ENCODE results near the gene ATP10A.

The ATP10A gene

DNA sequence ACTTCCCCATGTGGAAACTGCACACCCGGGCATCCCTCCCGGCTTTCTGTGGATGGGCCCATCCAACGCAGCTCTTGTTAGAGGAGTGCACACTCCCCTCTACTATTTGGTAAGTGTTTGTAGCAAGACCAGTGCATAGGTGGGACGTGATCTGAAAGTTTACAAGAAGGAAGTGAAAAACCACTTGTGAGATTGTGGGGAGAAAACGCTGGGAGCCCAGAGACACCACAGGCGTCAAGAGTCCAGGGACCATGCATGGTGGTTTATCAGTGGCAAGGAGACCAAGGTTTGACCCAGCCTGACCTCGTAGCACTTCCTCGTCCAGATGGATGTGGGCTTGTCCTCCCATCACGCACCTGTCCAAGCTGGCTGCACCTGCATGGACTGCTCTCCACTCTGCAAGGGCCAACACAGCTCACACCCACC lies 51.6 kb downstream of the ATP10A start:
- DNase-seq: no peak

DNA sequence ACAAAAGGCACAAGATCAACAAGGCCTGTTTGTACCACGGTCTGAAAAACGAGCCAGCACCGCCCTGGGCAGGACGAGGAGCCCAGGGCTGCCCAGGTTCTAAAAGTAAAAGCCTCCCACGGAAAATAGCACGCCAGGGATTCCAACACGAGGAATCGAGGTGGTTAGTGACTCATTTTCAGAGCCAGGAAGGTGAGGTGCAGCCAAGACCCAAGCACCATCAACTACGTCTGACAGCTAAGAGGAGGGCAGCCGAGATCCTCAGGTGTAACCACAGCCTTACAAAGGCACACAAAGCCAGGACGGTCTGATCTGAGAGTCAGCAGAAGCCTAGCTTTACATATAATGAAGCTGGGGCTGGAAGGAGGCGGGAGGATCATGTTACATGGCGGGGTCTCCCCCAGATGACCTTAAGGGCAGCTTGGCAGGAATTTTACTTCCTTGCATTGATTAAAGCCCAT lies 52.5 kb downstream of the ATP10A start:
- no peak for DNase-seq

DNA sequence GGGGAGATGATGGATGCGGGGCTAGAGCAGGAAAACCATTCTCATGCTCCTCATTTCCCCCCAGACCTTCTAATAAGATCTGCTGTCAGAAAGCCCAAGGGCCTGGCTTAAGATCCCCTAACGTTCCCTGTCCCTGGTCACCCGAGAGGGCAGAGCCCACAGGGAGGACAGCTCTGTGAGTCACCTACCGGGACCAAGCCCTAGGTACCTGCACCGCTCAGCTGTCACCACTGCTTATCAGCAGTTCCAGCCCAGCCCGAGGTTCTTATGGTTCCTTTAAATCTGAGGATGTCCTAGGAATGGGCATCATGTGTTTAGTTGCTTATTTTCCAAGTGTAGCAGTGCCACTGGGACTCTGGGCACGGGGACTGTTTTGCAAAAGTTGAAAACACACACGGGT lies 53.0 kb downstream of the ATP10A start:
- DNase-seq: no peak

DNA sequence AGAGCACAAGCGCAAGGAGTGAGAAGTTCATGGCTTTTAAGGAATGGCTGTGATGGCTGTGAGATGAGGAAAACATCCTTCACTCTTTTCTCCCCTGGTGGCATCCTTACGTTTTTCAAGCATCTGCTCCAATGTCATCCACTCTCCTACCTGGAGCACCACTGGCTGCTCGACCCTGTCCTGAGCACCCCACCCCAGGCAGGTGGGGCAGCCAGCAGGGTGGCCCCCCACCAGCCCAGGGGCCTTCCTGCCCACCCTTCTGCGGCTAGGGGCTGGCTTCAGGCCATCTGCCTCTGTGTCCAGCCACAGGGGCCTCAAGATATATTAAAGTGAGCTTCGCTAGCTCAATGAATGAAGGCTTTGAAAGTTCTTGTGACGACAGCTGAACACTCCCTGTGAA lies 56.1 kb downstream of the ATP10A start:
- DNase-seq: no peak

DNA sequence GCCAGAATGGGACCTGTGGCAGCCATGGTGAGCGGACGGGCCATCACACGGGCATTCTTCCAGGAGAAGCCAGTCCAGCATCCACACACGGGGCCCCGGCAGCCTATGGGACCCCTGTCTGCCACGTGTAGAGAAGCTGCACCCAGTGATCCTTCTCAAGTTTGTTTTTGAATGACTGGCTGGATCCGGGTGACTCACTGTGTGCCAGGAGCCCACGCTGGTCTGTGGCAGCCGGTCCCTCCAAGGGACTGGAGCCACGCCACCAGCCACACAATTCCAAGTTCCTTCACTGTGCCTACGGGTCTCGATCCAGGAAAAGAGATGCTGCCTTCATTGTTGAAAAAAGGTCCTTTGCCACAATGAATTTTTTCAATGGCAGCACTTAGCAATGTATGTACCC lies 58.1 kb downstream of the ATP10A start:
- DNase-seq: no peak

DNA sequence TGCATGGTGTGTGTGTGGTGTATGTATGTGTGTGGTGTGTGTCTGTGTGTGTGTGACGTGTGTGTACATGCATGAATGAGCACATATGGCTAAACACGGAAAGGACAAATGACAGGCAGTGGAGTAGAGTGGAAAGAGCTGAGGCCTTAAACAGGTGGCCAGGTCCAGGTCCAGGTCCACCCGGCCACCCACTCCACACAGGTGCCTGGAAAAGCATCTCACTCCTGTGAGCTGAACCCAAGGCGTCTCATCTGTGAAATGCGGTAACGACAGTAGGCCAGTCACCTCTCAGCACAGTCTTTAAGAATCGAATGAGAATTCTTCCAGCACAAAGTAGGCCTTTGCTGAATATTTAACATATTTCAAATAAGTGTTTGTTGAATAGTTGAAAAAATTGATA lies 58.7 kb downstream of the ATP10A start:
- DNase-seq: no peak

DNA sequence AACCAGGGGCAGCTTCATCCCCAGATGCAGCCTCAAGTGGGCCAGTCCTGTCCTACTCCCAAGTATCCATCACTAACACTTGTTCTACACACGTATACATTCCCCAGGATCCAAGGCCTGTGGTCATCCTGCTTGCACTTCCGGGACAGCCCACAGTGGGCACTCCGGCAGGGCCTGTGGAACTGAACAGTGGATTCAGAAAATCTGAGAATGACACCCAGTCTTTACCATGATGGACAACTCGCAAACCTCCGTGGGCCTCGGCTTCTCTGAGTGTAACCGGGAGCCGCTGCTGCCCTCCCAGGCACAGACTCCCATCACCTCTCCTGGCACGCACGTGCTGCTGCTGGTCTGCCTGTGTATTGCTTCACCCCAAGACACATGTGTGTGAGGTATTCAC lies 59.6 kb downstream of the ATP10A start:
- DNase-seq: no peak

DNA sequence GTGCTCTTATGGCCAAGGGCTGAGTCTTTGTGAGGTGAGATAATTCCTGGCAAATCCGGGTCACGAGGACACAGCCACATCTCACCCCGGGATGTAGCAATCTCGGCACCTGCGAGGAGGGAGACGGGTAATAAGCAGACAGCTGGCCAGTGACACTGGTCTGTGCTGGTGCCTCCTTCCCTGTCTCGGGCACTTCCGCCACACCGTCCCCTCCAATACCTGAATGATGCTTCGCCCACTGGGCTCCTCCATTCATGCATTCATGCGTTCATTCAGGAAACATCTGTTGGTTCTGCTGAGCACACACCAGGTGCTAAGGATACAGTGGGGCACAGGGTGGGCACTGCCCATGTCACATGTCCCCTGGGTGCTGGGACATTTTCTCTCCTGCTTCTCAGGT lies 60.1 kb downstream of the ATP10A start:
- DNase-seq: no peak

DNA sequence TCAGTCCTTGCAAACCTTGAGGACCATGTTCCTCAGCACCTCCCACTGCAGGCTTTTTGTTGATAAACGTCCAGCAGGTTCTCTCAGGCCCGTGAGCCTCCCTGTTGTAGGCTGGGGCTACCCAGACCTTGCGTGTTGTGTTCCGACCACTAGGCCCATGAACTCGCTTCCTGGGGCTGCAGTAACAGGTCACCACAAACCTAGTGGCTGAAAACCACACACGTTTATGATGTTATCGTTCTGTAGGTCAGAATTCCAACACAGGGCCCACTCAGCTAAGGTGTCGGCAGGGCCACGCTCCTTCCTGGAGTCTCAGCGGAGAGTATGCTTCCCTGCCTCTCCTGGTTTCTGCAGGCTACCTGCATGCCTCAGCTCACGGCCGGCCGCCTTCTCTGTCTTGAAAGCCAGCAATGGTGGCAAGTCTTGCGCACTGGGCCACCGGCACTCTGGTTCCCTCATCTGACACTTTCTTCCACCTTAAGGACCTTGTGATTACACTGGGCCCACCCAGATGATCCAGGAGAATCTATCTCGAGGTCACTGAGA lies 60.8 kb downstream of the ATP10A start:
- DNase-seq: no peak

DNA sequence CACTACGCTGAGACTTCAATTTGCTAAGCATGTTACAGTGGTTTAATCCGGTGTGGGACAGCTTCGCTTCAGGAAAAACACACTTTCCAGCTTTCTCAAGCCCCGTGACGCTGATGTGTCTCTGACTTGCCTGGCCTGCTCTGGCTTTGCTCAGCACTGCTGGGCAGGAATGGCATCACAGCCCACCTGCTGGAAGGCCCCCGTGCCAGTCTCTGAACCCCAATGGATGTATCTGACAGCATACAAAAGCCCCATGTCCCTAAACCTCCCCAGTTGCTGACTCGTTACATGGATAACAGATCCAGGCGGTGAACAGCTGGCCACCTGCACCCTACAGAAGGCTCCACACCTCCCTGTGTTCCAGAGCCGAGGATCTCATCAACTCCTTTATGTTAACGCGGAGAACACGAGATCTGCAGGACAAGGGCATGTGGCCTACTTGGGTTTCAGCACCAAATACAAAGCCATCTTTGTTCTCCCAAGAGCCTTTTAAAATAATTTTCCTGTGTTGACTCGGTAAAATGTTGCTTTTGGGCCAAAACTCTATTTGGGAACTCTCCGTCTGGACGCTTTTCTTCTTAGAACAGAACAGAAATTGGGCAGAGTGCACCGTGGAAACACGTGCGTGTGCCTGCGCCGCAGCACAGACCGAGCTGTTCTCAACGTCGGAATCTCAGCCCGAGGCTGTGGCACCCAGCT lies 61.4 kb downstream of the ATP10A start:
- DNase-seq: no peak

DNA sequence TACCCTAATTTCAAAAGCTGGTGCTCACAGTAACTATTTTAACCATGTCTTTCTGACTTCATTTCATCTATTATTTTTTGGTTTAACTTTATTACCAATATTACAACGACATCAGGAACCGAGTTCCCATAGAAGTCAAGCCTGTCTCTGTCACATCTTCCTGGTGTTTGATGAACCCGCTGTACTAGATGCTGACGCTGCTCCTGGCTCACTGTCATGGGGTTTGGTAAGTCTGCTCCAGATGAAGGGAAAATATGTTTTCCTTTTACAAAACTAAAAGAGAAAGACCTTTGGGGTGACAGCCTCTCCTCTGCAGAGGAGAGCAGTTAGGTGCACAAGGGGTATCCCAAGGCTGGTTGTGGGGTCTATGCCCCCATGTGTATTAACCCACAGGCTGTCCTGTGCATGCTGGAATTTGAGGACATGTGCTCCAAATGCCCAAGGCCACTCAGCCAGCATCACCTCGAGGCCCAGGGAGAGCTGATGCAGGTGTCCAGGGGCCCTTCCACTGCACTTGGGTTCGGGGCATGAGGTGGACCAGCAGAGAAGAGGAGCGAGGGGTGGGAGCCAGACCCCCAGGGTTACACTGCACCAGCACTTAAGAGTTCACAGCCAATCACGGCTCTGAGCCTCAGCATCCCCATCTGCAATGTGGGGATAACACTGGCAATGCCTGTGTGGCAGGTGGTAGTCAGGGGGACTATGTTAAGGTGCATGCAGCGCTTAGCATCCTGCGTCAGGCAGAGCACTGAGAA lies 62.2 kb downstream of the ATP10A start:
- no peak for DNase-seq

DNA sequence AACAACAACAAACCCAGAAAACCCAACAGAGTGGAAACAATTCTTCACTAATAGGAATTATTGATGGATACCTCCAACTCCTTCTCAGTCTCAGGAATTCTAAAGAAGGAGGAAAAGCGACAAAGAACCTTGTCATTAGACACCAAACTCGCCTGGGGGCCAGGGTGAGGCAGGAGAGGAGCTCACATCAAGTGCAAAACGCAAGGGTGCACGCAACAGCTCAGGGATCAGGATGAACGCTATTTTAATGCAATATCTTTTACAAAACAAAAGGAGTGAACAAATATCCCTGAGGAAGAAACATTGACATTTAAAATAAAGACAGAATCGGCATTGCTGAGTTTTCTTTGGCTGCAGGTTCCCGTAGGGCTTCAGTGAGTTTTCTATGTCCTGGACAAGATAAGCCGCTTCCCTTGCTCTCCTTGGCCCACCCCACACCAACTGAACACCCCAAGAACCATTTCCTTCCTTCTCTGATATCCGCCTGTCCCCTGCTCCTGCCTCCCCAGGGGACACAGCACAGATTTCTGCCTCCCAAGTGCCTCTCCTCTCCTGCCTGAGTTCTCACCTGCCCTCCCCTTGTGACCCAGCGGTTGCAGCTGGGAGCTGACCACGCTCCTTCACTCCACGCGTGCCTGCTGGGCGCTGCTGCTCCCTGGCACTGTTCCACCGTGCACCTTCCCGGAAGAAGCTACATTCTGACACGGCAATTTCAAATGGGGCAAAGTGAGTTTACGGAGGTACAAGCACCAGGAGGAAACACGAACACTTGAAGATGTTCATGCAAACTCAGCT lies 63.0 kb downstream of the ATP10A start:
- DNase-seq: no peak

DNA sequence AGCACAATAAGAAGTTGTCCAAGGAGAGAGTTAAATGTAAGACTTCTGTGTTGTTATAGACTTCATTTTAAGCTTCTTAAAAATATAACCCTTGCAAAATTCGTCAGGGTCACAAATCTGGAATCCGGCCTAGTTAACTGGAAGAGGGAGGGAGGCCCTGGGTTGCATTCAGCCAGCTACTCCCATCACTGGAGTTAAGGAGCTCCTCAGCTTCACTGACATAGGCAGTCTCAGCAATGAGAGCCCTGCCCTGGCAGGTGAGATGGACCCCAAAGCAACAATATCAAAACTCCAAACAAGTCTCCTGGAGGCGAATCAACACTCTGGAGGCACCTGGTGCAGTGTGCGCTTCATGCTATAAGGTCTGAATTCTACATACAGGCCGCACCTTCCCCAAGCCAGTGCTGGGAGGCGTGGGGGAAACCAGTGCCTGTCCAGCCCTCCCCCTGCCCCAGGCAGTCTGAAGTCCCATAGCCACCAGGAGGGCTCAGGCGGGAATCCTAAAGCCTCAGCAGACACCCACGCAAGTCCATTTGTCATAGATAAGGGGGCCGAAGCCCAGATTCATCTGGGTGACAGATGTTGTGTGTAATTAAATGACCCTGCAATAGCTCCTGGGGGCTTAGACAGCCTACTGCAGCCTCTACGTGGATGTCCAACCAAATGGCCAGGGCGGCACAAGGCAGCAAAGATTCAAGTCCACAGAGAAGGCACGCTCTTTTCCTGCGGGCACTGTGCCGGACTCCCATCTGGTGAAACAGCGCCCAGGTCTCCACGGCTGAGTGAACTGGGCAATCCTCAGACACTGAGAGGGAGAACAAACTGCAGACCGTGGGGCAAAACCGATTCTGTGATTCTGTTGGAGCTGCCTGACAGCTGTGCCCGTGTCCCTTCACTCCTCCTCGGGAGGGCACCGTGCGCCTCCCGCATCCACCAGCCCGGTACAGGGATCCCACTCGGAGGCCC lies 64.9 kb downstream of the ATP10A start:
- DNase-seq: no peak

DNA sequence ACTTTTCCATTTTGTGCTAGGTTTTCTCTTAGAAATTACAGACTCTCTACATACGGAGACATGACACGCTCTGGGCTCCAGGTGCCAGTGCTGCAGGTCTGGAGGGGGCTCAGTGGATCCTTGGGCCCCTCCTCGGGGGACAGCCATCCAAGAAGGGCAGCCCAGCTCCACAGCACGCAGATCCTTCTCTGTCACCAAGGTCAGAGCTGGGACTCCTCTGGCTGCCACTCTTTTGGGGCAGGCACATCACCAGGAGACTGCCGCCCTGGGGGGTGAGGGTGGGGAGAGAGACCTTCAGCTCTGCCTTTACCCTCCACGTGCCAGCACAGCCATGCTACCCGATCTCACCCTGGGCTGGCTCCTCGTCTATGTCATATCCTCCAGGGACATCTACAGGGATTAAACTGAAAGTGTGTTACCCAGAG lies 65.6 kb downstream of the ATP10A start:
- no peak for DNase-seq

DNA sequence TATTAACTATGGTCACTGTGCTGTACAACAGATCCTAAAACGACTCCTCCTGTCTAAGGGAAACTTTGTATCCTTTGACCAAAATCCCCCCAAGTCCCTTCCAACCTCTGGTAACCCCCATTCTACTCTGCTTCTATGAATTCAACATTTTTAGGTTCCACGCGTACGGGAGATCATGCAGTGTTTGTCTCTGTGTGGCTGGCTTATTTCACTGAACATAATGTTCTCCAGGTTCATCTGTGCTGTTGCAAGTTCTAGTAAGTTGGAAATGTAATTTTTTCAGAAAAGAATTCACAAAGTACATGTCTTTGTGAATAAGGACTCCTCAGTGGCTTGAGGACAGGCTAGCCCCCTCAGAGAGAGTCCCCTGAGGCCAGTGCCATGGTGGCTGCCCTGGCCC lies 66.1 kb downstream of the ATP10A start:
- DNase-seq: no peak

DNA sequence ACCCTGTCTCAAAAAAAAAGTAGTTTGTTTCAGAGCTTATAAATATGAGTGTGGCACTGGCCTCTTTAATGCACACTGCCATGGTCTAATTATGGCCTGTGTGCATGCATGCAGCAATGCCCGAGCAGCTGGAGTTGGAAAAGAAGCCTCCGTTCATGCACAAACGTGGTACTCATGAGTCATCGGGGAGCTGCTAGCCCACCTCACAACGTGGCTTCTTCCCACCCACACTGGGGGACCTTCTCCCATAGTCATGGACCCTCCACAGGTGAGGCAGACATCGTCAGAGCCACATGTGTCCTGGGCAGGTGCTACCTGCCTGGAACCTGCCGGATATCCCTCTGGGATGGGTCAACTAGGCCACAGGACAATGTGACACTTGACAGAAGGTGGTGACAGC lies 66.7 kb downstream of the ATP10A start:
- DNase-seq: no peak

DNA sequence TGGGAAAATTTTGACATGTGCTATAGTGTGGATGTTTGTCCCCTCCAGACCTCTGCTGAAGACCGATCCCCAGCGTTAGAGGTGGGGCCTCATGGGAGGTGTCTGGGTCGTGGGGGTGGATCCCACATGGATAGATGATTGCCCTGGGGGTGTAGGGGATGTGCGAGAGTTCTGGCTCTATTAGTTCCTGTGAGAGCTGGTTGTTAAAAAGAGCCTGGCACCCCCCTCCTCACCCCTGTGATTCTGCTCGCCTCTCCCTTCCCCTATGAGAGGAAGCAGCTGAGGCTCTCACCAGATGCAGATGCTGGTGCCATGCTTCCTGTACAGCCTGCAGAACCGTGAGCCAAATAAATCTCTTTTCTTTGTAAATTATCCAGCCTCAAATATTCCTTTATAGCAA lies 67.4 kb downstream of the ATP10A start:
- no peak for DNase-seq

DNA sequence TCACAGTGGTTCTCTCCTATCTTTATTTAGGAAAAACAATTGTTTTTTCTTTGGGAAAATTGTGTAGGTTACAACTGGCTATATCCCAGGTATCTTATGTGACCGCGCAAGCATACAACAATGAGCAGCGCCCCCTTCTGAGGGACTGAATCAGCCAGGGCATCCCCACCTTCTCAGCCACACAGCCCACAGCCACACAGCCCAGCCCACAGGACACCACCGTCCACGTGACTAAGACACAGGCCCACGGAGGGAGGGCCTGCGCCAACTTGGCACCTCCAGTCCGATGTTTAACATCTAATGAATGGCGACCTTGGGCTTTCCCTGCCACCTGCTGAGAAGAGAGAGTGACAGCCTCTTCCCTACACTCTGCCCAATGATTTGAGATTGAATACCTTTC lies 68.1 kb downstream of the ATP10A start:
- no peak for DNase-seq

DNA sequence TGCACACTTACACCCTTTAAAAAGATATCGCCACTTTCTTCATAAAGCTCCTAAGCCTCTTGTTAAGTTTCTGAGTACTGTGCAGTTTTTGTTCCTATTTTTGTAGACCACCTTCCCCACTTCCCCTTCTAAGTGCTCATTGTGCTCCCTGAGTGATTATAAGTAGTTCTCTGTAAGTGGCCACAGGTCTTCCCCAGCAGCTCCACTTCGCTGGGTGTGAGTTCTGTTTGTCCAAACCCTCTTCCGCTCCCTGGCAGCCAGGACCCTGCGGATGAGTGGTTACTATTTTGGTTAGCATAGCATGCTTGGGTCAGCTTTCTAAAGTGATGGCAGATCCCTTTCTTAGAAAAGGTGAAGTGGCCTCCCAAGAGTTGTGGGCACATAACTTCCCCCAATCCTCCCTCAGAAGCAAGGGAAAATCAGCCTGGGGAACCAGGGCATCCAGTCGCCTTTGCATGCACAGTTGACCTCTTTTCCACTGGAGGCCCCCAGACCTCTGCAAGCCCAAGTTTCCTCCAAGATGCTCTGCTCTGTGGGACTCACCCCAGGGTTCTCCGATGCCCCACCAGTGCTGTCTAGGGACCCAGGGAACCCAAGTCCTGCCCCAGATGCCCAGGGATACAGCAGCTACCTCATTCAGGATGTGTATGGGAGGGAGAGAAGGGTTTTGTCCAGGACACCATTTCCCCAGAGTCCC lies 69.6 kb downstream of the ATP10A start:
- no peak for DNase-seq

DNA sequence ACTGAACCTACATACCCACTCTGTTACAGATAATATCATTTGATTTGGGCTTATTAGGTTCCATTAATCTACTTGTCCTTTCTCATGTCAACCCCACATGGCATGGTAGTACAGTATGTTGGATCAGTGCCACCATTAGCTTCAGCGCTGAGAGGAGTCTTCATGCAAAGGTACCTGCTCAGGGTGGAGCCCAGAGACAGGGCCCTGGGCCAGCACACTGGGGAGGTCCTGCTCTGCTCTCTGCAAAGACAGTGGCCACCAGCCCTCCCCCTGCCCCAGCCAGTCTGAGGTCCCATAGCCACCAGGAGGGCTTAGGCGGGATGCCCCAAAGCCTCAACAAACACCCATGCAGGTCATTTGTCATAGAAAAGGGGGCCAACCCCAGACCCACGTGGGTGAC lies 71.0 kb downstream of the ATP10A start:
- DNase-seq: no peak

DNA sequence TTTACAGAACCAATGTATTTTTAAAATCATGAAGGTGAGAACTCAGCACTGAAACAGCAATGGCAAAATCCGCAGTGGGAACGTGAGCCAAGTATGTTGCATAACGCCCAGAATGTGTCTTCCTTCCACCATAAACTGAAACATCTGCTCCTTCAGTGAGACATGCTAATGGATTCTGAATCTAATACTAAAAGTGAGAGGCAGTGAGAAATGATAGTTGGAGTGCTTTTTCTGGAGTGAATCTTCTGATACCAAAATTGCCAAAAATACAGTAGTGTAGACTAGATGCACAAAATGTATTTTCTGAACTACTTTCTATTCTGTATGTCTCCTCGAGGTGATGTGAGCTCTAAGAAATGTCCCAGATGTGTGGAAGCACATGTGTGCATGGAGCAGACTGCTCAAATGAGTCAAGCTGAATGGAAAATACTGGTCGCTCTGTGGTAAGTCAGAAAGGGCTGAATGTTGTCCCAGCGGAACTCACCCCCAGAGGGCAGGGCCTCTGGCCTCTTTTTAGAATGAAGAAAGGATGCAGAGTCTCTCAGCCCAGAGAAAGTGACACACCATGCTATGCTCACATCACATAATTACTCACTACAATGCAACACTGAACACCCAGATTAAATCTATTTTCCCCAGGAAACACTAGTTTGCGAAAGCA lies 73.0 kb downstream of the ATP10A start:
- DNase-seq: no peak
